Inflammatory macrophage treated with lipopolysaccharide for 1 hour (primary cell): ENCODE results near the gene CEP170B.
"Not testable (repeated sequence)": the region's sequence is repeated elsewhere in the genome, so short reads cannot be mapped to it uniquely, and the experiment has no call there.

Experiments used
- DNase-seq, 2 donors: peaks; one replicate each; pipeline ENCODE4 v3.0.0-alpha.2; 2020 to 2022

CEP170B gene

DNA sequence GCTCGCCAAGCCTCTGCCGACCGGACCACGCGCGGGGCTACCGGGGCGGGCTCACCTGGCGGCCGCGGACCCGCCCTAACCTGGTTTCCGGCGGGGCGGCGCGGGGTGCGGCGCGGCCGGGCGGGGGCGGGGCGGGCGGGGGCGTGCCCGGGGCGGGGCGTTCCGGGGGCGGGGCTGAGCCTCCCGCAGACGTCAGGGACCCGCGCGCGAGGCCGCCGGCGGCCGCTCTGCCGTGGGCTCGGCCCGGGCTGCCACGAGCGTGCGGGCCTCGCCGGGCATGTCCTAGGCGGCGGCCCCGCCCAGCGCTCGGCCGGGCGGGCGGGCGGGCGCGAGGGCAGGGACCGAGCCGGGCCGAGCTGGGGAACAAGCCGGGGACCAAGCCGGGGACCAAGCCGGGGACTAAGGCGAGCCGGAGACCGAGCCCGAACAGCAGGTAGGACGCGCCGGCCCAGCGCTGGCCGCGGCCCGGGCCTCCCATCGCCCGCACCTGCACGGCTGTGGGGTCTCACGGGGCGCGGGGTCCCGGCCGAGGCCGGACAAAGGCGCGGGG, at the start of gene CEP170B:
Gene CEP170B (plus strand): TSS at position 188 of the 550 bp plus-strand sequence. CDS start 3,183 bp downstream, outside the sequence.
- no peak for DNase-seq

DNA sequence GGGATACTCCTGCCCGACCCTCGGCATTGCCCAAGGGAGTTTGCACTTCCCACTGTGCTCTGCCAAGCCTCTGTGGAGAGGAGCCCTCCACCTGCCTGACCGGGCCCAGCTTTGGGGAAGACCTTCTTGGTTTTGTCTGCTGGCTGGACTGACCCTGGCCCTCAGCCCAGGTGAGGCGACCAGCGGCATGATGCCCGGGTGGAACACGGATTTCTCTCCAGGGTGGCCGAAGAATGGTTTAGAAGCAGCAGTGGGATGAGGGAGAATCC, 48.5 kb upstream of the CEP170B start:
- DNase-seq = no peak

DNA sequence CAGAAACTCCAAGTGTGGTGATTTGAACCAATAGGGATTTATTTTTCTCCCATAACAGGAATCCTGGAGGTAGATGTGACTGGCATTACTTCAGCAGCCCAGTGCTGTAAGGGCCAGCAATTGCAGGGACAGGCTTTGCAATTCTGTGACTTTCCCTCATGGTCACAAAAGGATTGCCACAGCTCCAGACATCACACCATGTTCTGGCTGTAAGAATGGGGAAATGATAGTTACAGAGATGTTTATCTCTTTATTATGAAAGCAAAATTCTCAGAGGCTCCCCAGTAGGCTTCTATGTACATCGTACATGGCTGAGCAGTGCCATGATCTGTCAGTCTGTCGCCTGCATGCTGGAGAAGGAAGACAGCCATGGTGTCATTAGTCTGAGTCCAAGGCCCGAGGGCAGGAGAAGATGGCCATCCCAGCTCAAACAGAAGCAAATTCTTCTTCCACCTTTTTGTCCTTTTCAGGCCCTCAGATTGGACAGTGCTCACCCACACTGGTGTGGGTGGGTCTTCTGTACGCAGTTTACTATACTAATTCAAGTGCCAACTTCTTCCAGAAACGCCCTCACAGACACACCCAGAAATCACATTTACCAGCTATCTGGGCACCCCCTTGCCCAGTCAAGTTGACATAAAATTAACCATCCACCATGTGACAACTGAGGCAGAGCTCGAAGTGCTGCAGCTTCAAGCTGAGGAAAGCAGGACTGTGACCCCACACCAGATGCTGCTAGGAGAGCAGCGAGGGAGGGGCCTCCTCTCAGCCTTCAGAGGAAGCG, 46.9 kb upstream of the CEP170B start:
- DNase-seq = peak in 1 of 2 donors; percentile 63

DNA sequence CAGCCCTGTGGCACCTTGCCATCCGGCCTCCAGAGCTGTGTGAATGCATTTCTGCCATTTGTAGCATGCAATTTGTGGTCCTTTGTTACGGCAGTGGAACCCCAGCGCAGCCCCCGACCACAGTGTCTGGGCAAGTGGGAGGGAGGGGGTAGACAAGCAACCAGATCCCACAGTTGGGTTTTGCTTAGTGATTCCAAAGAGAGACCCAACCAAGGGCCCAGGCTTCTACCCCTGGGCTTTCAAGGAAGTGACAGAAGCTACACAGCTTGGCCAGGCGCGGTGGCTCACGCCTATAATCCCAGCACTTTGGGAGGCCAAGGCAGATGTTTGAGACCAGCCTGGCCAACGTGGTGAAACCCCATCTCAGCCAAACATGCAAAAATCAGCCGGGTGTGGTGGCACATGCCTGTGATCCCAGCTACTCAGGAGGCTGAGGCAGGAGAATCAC, 46.3 kb upstream of the CEP170B start:
- no peak for DNase-seq

DNA sequence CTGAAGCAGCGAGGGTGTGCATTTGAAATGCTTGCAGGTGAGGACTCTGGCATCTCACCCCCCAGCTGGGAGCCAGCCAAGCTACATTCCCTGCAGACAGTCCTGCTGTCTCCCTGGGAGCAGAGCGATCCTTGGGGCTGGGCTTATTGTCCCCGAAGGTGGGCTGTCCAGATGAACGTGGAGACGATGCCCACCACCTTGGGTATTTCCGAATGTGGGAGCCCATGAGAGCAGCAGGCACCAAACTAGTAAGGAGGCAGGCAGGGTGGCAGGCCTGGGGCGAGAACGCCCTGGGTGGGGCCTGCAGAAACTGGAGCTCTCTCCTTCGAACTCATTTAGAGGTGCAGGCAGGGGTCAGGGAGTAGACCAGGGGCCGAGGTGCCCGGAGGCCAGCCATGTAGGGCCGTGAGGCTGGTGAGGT, 45.7 kb upstream of the CEP170B start:
- no peak for DNase-seq

- DNase-seq = no peak
Observed at GRCh38 chr14:104820669-104821228, 44.3 kb upstream of the CEP170B start.

GRCh38 chr14:104821229-104821945, 43.7 kb upstream of the CEP170B start:
- no peak for DNase-seq

GRCh38 chr14:104821971-104822608, 43.0 kb upstream of the CEP170B start:
- DNase-seq = no peak

GRCh38 chr14:104822821-104823615, 42.0 kb upstream of the CEP170B start:
- DNase-seq = no peak

DNA sequence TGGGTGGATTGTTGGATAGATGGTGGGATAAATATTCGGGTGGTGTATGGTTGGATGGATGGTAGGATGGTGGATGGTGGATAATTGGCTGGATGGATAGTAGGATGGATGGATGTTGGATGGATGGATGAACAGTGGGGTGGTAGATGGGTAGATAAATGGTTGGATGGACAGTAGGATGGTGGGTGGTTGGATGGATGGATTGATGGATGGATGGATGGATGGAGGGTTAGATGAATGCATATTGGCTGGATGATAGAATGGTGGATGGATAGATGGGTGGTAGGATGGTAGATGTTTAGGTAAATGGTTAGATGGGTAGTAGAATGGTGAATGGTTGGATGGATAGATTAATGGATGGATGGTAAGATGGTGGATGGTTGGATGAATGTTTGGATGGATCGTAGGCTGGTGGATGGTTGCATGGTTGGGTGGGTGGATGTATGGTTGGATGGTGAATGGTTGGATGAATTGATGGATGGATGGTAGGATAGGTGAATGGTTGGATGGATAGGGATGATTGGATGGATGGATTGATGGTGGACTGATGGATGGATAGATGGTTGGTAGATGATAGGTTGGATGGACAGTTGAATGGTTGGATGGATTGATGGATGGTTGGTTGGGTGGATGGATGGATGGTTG, 40.6 kb upstream of the CEP170B start:
- no peak for DNase-seq

- DNase-seq = peak; percentile 78 to 98
Observed at GRCh38 chr14:104826189-104826860, 38.7 kb upstream of the CEP170B start.

- DNase-seq = no peak
Observed at GRCh38 chr14:104826861-104827176, 38.2 kb upstream of the CEP170B start.

GRCh38 chr14:104827177-104828055, 37.7 kb upstream of the CEP170B start:
- peak; percentile 22 to 25 for DNase-seq

GRCh38 chr14:104830781-104831180, 34.3 kb upstream of the CEP170B start:
- no peak for DNase-seq

DNA sequence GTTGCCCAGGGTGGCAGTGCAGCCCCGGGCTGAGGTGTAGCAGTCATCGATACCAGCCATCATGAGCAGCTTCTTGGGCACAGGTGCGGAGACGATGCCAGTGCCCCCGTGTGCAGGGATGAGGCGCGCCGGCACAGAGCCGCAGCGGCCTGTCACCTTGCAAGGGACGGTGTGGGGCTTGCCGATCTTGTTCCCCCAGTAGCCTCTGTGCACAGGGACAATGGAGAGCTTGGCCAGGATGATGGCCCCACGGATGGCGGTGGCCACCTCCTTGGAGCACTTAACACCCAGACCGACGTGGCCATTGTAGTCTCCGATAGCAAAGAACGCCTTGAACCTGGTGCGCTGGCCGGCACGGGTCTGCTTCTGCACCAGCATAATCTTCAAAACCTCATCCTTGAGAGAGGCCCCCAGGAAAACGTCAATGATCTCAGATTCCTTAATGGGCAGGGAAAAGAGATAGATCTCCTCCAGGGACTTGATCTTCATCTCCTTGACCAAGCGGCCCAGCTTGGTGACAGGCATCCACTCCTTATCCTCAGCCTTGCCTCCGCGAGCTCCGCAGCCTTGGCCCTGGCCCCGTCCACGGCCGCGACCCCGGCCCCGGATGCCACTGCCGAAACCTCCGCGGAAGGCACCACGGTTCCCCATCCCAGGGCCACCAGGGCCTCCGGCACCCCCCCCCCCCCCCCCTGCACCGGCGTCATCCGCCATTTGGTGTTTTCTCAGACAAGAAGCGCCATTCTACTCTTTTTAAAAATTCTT, 28.7 kb upstream of the CEP170B start:
- not testable (repeated sequence) for DNase-seq

GRCh38 chr14:104841730-104842129, 23.3 kb upstream of the CEP170B start:
- no peak for DNase-seq

GRCh38 chr14:104843006-104843405, 22.1 kb upstream of the CEP170B start:
- DNase-seq = no peak

GRCh38 chr14:104843442-104844305, 21.4 kb upstream of the CEP170B start:
- DNase-seq = no peak
